Body of pancreas (tissue), 4 donors: Measurements from ENCODE around the gene SPATA13. TPM values are rescaled to one million over a fixed set of nuclear protein-coding genes. Genes with fewer than 3 reads are reported as not detected.

Experiments used
- ATAC-seq: fragments of 150-250 bp; one replicate; pipeline ENCODE4 v1.9.1; 2016
- DNase-seq, 4 donors: peaks; one replicate each; pipeline ENCODE4 v3.0.0-alpha.2; 2019
- H3K27ac ChIP-seq, 4 donors: fragments of 200-600 bp; sonication (generic); 1 replicate in 3 of 4; 2 replicates in 1 of 4; pipeline versions ENCODE4 v1.5.1 to v1.6.1; 2016 to 2019; ENCODE audit warnings: mild to moderate bottlenecking in 1 of 4, mixed read lengths in 1 of 4, moderate library complexity in 1 of 4
- H3K27me3 ChIP-seq, 2 donors: fragments of 200-600 bp; sonication (generic); one replicate each; pipeline ENCODE4 v1.6.0; 2016; ENCODE audit warnings: mild to moderate bottlenecking in 1 of 2
- H3K36me3 ChIP-seq, 2 donors: fragments of 200-600 bp; sonication (generic); replicated peaks in 1 of 2; 2 replicates each; pipeline ENCODE4 v1.5.1; 2016; ENCODE audit warnings: low read depth in 2 of 2; ENCODE audit not compliant: insufficient read depth in 1 of 2
- H3K4me1 ChIP-seq: fragments of 200-600 bp; sonication (generic); one replicate; pipeline ENCODE4 v1.6.0; 2016
- H3K4me3 ChIP-seq, 2 donors: fragments of 200-600 bp; sonication (generic); 1 replicate in 1 of 2; 2 replicates in 1 of 2; pipeline ENCODE4 v1.5.1; 2016 to 2019
- H3K9me3 ChIP-seq, 3 donors: fragments of 200-600 bp; sonication (generic); 1 replicate in 2 of 3; 2 replicates in 1 of 3; pipeline ENCODE4 v1.5.1; 2016
- CTCF ChIP-seq, 7 experiments: fragments of 450-650 bp in 4 of 7; fragments of 200-600 bp in 3 of 7; sonication (generic) in 3 of 7; IDR thresholded peaks; one replicate each; pipeline ENCODE4 v1.5.1; 2016 to 2019; ENCODE audit warnings: antibody characterized with exemption in 7 of 7
- POLR2A ChIP-seq, 3 donors: fragments of 450-650 bp; IDR thresholded peaks; one replicate each; pipeline ENCODE4 v1.6.1; 2016; ENCODE audit warnings: antibody characterized with exemption in 3 of 3, mild to moderate bottlenecking in 2 of 3
- WGBS, 2 donors: methylation state at CpG; one replicate each; pipeline ENCODE4 v1.1.5; 2017; 5-methylcytosine and 5-hydroxymethylcytosine counted together
- intact Hi-C: fragments of 100-400 bp; cut with DNase I; formaldehyde crosslinking; loops from one replicate; pipeline ENCODE4 v1.15.1; 2023
- total RNA-seq, 2 donors: library from RNA; depleted of rRNA; stranded (reverse); fragments of >200 nt; gene quantifications; one replicate each; pipeline ENCODE4 v1.1.0, GENCODE V29; 2016

The SPATA13 gene
- total RNA-seq, 2 donors from 2014 or later, result 83.3 to 359 TPM

- Histone ChIP-seq H3K9me3 (no peaks in the 10 kb centered on the region), H3K36me3 (no peaks in the 10 kb centered on the region), H3K4me1 (peaks cover 87% of the 10 kb centered on the region), H3K27me3 (no peaks in the 10 kb centered on the region), H3K27ac (peak overlapping the region; percentile 96 to 99 (median 97)), H3K4me3 (no peak overlapping the region)
- 8 to 16% methylated on average over 4 of the region's 4 CpGs for WGBS, 2 donors
- peak in 3 of 4 donors; percentile 47 to 78 (median 56) for DNase-seq
- ATAC-seq, result peak; percentile 84
- intact Hi-C loops, result no loop called here
- TF ChIP-seq CTCF (IDR thresholded peaks at IDR 0.05), result no peak
- TF ChIP-seq POLR2A (IDR thresholded peaks at IDR 0.05), result peak in 1 of 3 donors; percentile 39
These were observed 23.8 kb downstream of the SPATA13 start for GRCh38 chr13:24184265-24184841.

- peak overlapping the region; percentile 96 to 99 (median 97) for H3K27ac ChIP-seq
- peaks cover 82% of the 10 kb centered on the region for H3K4me1 ChIP-seq
- no peak overlapping the region for H3K4me3 ChIP-seq
- no peaks in the 10 kb centered on the region for H3K27me3 ChIP-seq
- WGBS, 2 donors, result 14 to 16% methylated on average over 11 of the region's 11 CpGs
- ATAC-seq (peak; percentile 7), DNase-seq (peak in 3 of 4 donors; percentile 45 to 57 (median 49))
- TF ChIP-seq CTCF (IDR thresholded peaks at IDR 0.05) (no peak), POLR2A (IDR thresholded peaks at IDR 0.05) (no peak)
- H3K36me3 ChIP-seq, result no peaks in the 10 kb centered on the region
- intact Hi-C loops, result no loop called here
- no peaks in the 10 kb centered on the region for H3K9me3 ChIP-seq
These were observed 24.4 kb downstream of the SPATA13 start for GRCh38 chr13:24184882-24185281.

GRCh38 chr13:24185591-24186232 lies 25.2 kb downstream of the SPATA13 start:
- no peak for ATAC-seq
- Histone ChIP-seq H3K27me3 (no peaks in the 10 kb centered on the region), H3K9me3 (no peaks in the 10 kb centered on the region), H3K4me3 (no peak overlapping the region), H3K4me1 (peaks cover 73% of the 10 kb centered on the region), H3K36me3 (no peaks in the 10 kb centered on the region), H3K27ac (peak overlapping the region; percentile 96 to 99 (median 97))
- no peak for DNase-seq
- intact Hi-C loops, result no loop called here
- TF ChIP-seq POLR2A (IDR thresholded peaks at IDR 0.05), result no peak
- no peak for TF ChIP-seq CTCF (IDR thresholded peaks at IDR 0.05)
- 55 to 56% methylated on average over 7 of the region's 7 CpGs for WGBS, 2 donors

- Histone ChIP-seq H3K27ac (peak overlapping the region; percentile 22 to 97 (median 96)), H3K36me3 (no peaks in the 10 kb centered on the region), H3K4me3 (no peak overlapping the region), H3K9me3 (no peaks in the 10 kb centered on the region), H3K4me1 (peaks cover 71% of the 10 kb centered on the region), H3K27me3 (no peaks in the 10 kb centered on the region)
- intact Hi-C loops, result no loop called here
- 47 to 91% methylated on average over 7 of the region's 7 CpGs for WGBS, 2 donors
- no peak for TF ChIP-seq POLR2A (IDR thresholded peaks at IDR 0.05)
- no peak for TF ChIP-seq CTCF (IDR thresholded peaks at IDR 0.05)
- no peak for DNase-seq
- no peak for ATAC-seq
These were observed 26.7 kb downstream of the SPATA13 start for GRCh38 chr13:24187185-24187584.
